Hypothalamus (tissue), 51 donors: Measurements from ENCODE around the gene CEP112.

Source experiments
- DNase-seq, 51 donors: peaks; one replicate each; lab custom pipeline; 2025; lab: John Stamatoyannopoulos, UW

CEP112 gene

DNA sequence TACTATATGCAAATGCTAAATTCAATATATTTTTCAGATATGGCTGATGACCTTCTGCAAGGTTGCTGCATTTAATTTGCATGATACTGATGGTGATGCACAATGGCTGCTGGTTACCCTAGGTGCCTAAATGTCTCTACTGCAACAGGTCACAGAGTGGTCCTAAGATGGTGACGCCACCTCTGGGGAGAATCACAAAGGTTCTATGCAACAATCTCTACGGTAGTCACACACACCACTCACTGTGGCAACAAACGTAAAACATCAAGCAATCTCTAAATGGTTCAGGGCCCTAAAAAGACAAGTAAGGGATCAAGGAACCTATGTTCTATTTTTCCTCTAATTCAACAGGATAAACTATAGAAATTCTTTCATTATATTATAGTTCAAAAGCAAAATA lies 293.3 kb downstream of the CEP112 start:
- no peak for DNase-seq

DNA sequence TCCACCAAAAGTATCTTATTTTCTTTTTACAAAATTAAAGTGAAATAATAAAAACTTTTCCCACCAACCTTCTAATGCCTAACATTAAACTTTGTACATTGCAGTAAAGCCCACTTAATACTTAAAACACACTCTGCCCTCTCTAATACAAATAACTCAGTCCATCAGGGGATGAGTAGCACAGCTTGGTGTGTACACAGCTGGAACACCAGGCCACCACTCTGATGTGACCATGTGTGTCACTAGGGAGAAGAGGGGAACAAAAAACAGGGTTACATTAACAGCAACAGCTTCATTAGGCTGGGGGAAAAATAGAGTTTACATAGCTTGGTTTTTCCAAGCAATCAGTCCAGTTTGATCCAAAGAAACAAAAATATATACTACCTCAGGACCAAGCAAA lies 295.0 kb downstream of the CEP112 start:
- DNase-seq, result no peak

DNA sequence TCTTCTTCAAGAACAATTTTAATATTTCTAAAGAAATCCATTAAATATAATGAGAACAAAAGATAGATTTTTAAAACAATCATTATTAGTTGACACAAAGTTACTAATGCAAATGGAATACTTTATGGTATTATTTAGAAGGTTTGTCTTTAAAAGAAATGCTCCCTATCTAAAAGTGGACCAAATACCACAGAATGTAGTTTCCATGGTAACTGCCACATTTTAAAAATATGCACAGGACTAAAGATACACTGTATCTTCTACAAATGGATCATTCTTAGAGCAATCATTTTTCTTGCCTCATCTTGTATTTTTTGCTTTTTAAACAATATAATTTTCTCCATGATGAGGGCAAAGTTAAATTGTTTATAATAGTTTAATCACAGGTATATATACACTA lies 296.0 kb downstream of the CEP112 start:
- DNase-seq, result no peak

DNA sequence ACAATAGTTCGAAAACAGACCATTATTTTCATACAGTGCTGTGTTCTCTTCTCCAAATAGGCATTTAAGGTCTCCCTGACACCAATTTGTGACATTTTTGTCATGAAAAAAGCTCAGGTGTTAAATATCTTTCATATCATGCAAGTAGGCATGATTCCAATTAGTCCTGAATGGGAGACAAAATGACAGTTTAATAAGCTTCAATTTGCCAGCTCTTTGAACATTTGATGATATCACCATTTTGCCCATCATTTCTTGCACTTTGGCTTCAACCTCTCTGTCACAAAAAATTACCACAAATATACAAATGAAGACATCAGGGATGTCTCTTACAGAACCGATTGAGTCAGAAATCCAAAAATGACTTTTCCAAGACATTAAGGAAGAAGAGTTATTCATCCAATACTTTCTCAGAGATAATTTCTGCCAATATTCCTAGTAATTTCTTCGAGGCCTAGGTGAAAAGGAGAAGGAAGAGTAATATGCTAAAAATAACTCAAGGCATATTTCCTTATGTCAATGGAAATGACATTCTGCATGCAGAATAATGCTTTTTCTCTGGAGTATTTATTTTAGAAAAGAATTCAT lies 298.1 kb downstream of the CEP112 start:
- DNase-seq, result no peak

DNA sequence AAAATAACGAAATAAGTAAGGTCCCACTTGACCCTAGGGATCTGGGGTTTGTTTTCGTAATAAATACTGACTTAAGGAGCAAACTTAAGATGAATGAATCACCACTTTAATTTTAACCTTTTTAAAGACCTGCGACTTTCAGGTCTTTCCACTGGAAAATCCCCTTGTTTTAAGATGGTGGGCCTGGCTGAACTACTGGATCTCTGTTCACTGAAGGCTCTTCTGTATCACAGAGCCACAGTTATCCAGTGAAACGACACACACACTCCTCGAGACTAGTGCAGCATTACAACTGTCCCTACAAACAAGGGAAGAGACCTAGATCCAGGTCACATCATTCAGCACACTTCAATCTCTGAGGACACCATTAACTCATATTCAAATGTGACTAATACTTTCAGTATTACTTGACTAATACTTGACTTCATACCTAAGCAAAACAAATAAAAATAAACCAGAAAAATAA lies 299.0 kb downstream of the CEP112 start:
- no peak for DNase-seq

DNA sequence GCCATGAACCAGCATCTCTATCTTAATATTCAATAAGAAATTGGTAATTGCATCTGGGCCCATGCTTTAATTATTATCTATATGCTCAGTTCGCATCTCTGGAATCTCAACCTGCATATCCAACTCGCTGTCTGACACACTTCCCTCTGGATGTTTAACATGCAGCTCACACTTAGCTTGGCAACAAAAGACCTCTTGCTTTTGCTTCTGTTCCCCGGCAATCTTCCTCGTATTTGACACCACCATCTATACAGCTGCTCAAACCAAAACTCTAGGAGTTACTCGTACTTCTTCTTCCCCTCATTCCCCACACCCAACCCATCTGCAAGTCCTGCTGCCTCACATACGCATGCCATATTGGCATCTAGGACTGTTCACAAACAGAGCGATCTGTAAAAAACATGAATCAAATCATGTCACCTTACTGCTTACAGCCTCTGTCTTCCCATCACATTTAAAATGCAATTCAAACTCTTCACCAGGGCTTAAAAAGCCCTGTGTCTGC lies 300.6 kb downstream of the CEP112 start:
- no peak for DNase-seq

DNA sequence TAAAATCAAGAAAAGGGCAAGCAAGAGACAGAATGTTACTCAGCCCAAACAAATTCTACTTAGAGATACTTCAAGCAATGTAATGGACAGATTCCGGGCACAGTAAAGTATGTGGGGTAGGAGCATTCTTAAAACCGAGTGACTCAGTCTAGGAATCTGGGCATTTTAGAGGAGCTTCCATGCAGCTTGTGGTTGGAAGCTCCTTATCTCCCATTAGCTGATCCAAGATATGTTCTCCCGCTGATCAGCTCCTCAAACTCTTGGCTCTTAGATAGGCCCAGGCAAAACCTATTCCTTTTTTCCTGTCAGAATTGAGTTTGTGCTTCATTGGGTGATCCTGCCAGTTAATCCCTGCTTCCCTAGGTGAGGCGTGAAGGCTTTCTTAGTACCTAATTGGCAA lies 303.3 kb downstream of the CEP112 start:
- no peak for DNase-seq

DNA sequence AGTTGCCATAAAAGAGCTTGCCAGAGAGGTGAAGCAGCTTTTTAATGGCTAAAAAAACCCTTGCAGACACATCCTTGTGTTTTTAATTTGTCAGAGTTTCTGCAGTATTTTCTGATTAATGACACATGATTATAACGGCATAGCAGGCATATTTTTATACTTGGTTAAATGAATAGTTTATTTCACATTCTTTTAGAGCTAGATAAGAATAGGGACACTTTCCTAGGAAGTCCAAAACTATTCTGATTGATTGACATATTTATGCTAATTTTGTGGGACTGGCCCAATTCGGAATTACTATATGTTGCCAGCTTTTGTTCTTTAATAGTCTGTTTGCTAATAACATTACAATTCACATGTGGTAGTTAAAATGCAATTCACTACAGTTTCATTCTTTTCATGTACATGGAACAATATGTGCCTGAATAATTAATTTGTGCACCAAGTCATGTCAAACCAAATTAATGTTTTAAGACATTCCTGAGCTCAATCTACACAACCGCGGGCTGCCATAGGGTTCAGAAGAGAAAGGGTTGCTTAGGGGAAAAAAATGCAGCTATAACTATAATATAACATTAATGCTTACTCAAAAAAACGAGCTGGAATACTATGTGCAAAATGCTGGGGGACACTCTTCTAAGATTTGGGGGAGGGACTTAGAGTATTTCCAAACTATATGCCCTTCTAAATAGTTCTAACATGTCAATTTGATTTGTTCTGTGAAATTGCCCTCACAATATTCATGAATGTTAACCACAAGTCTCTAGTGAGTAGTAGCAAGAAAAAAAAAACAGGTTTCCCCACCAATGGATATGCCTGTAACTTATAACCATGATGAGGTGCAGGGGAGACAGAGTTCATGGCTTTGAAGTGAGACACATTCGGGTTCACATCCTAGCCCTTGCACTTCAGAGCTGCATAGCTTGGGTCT lies 305.4 kb downstream of the CEP112 start:
- no peak for DNase-seq

DNA sequence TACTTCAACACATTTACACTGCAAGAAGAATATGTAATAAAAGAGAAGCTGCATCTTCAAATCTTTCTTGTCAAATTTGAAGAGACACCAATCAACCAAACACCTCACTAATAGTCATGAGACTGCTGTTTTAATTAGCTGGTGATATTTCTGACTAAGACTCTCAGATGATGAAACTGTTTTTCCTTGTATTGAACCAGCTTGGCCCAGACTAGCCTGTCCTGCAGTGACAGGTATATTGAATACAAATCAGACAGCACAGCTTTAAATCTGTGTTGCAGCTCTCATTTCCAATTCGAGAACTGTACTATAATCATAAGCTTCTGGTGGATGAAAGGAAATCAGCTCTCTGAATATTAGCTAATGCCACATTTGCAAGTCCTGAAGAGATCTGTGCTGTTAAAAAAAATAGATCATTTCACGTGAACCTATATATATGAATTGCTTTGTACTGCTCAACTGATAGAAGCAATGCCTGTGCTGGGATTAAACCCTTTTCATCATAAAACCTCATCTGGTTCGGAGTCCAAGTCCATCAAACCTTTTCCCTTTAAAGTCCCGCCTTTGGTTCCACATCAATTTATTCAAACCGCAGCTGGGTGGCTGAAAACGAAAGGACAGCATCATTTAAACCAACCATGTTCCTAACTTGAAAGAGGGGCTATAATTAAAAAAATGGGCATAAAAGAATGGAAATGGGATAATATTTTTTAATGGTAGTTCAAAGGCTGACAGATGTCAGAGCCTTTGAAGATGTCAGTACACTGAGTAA lies 306.2 kb downstream of the CEP112 start:
- DNase-seq, result no peak

DNA sequence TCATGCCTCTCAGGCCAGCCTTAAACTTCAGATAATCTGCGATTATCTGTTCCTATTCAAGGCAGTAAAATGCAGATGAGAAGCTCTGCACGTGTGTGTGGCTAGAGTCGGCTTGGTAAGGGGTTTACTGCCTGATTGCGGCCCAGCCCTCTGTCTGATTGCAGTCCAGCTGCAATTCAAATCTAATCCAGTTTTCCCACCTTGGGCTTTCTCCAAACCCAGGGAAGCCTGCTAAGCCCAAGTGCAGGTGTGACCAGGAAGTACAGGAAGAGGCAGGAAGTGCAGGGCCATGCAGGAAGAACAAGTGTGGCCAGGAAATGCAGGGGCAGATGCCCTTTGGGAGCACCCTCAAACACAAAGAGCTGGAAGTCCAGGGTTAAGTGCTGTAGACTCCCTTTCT lies 314.9 kb downstream of the CEP112 start:
- no peak for DNase-seq

DNA sequence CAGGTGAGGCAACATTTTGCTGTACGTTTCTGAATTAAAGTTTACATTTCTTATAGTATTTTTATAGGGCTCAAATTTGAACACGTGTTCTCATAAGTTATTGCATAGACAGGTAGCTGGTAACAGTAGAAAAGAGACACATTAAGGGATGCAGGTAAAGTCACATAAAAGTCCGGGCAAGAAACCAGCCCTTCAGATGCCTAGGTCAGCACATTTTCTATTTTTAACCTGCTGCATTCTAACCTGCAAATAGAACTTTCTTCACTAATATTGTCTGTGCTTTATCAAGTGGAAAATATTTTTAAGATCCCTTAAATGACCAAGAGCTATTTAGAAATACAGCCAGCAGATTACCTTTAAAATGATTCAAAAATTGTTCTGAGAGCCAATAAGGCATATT lies 323.1 kb downstream of the CEP112 start:
- no peak for DNase-seq

DNA sequence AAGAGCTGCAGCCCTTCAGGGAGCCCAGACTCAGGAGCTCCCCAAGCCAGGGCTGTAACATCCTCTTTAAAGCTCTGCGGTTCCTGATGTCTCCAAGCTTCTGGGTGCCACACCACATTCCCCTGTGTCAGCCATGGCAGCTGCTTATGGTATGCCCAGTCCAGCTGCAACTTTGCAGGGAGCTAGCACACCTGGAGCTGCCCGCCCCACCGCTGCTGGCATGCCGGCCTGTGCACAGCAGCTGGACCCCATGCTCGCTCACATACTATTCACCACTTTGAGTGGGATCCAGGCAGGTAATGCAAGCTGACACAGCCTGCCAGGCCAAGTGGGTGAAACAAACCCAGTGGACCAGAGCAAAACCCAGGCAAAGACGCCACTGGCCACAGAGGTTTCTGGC lies 324.9 kb downstream of the CEP112 start:
- no peak for DNase-seq

DNA sequence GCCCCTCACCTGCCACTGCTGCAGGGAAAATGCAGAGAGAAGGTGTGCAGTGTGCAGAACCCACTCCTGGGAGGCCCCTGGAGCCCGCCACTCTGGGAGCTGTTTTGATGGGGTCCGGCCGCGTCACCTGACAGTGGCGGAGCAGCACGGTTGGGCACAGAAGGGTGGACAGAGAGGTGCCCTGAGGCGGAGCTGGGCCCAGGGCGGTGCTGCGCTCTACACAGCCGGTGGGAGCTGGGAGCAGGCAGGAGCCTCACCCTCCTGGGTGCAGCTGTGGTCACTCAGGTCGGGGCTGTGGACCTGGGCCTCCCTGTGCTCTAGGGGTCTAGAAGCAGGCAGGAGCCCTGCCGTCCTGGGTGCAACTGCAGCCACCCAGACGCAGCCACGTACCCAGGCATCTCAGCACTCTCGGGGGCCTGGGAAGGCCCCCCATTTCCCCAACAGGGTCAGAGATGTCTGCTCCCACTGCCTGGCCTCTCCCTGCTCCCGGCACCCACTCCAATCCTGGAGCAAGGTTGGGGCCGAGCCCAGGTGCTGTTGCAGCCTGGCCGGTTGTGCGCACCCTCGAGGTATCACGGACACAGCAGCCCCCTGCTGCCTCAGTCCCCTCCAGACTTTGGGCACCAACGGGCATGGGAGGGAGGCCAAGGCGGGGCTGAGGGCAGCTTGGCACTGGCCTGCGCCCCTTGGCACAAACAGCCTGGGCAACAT lies 326.1 kb downstream of the CEP112 start:
- DNase-seq, result no peak

DNA sequence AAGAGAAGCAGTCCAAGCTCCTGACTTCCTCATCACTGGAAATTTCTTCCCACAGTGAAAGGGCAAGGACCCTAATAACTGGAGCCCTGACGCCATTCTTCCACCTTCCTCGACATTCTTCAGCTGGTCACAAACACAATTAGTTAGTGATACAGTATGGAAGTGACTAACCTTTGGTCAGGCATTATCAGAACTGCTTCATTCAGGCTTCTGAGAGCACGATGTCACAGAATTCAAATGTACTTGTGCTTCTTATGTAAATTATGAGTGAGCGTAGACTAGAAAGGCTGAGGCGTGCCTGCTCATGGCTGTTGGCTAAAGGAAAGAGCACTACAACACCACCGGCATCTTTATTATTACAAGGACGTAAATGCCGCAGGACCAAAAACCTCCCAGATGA lies 327.5 kb downstream of the CEP112 start:
- no peak for DNase-seq

DNA sequence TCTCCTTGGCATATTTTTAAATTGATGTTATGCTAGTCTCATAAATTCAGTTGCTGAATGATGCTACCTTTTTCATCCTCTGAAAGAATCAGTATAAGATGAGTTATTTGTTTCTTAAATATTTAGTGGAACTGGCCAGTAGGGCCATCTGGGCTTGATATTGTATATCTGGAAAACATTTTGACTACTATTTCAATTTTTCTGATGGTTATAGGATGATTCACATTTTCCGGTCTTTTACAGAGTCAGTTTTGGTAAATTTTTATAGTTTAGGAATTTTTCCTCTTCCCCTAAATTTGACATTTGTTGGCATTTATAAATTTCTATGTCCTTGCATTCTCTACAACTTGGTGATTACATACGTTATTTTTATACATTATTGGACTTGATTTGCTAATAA lies 334.2 kb downstream of the CEP112 start:
- DNase-seq, result no peak

DNA sequence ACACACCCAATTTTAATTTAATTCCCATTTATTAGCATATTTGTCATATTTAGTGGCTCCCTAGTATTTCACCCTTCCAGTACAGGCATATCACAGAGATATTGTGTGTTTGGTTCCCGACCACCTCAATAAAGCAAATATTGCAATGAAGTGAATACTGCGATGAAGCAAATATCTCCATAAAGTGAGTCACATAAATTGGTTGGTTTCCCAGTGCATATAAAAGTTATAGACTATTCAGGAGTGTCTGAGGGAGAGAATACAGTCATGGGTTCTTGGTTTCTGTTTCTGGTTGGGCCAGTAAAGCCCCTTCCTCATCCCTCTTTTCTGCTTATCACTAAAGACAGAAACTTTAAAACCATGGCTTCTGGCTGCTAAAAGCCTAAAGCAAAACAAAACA lies 335.1 kb downstream of the CEP112 start:
- DNase-seq, result no peak

DNA sequence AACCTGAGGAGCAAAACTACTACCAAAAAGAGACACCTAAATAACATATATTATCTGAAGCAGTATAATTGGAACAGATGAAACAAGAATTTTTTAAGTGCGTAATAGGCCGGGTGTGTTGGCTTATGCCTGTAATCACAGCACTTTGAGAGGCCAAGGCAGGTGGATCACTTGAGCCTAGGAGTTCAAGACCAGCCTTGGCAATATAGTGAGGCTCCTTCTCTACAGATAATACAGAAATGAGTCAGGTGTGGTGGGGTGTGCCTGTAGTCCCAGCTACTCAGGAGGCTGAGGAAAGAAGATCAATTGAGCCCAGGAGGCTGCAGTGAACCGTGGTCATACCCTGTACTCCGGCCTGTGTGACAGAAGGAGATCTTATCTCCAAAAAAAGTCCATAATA lies 336.3 kb downstream of the CEP112 start:
- DNase-seq, result no peak

DNA sequence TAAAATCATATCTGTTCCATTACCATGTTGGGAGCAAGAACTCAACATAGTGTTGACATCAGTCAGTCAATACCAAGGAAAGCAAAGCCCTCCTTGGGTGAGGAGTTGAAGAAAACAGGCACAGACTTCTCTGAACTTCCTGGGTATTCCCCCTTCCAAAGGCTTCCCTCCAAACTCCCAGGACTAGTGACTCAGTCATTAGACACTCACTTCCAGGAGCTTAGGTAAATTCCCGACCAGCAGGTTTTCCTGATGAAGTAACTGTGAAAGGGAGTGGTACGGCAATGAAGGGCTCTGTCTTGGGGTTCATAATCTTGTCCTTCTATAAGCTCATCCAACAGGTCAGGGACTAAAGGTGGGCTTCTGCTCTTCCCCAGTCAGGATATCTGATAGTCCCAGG lies 336.7 kb downstream of the CEP112 start:
- no peak for DNase-seq

DNA sequence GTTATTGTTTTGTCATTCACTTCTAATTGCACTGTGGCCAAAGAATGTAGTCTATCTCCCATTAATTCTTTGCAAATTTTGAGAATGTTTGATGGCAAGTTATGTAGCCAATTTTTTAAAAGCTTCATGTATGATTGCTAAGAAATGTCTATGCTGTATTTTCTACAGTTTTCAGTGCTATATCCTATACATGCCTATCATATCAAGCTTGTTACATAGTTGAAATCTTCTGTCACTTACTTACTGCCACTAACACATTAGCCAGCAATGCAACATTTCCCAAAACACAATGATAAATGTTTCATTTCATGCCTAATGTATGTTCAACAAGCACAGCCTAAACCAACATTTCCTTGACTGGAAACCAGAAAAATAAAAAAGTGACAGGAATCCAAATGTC lies 338.1 kb downstream of the CEP112 start:
- no peak for DNase-seq

DNA sequence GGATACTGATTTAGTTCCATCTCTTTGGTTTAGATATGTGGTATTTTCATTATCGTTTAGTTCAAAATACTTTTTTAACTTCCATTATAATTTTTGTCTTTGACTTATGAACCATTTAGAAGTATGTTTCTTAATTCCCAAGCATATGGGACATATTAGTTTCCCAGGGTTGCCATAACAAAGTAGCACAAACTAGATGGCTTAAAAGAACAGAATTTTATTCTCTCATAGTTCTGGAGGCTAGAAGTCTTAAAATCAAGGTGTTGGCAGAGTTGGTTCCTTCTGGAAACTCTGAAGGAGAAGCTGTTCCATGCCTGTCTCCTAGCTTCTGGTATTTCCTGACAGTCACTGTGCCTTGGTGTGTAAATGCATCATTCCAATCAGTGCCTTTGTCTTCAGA lies 339.0 kb downstream of the CEP112 start:
- no peak for DNase-seq
